OCI-LY7 (cell line): ENCODE data around the gene CCR8. TPM values are rescaled to one million over a fixed set of nuclear protein-coding genes. Genes with fewer than 3 reads are reported as not detected.
"Not testable (repeated sequence)": the region's sequence is repeated elsewhere in the genome, so short reads cannot be mapped to it uniquely, and the experiment has no call there.

Experiments
- BruUV-seq: library from RNA; stranded (reverse); fragments of 400-500 nt; replicated peaks from 2 replicates; lab custom pipeline; 2021; lab: Mats Ljungman, UMichigan
- CTCF ChIA-PET: fragments of 300-600 bp; sonication (Branson Sonifier 250); formaldehyde crosslinking; loops from one replicate; lab custom pipeline; 2022; ENCODE audit warnings: antibody characterized with exemption; ENCODE audit not compliant: unreplicated experiment; lab: Charles Lee
- POLR2A ChIA-PET: fragments of 300-600 bp; sonication (Branson Sonifier 250); formaldehyde crosslinking; loops from one replicate; lab custom pipeline; 2022; ENCODE audit warnings: antibody characterized with exemption; lab: Charles Lee
- DNase-seq: peaks from one replicate; pipeline ENCODE4 v3.0.0-alpha.2; 2015; ENCODE audit warnings: low spot score
- H2AFZ ChIP-seq: fragments of 200-600 bp; sonication (generic), shearing (Covaris generic); 2 replicates; pipeline ENCODE4 v1.6.1; 2014; ENCODE audit warnings: mild to moderate bottlenecking, antibody characterized with exemption, low read length, moderate library complexity
- H3K27ac ChIP-seq: fragments of 200-600 bp; sonication (generic); 2 replicates; pipeline ENCODE4 v1.5.1; 2014; ENCODE audit warnings: mixed run types, low read depth, mild to moderate bottlenecking, moderate library complexity, low read length, inconsistent platforms; ENCODE audit not compliant: poor library complexity, severe bottlenecking
- H3K36me3 ChIP-seq: fragments of 200-600 bp; sonication (generic); 2 replicates; pipeline ENCODE4 v1.6.1; 2014; ENCODE audit warnings: mild to moderate bottlenecking, antibody characterized with exemption, low read length, moderate library complexity, mixed read lengths; ENCODE audit not compliant: insufficient read depth
- H3K4me1 ChIP-seq: fragments of 200-600 bp; sonication (generic); 2 replicates; pipeline ENCODE4 v1.5.1; 2014; ENCODE audit warnings: mild to moderate bottlenecking, low read length; ENCODE audit not compliant: insufficient read depth, poor library complexity, severe bottlenecking
- H3K4me2 ChIP-seq: fragments of 200-600 bp; sonication (generic); 2 replicates; pipeline ENCODE4 v1.6.1; 2014; ENCODE audit warnings: mild to moderate bottlenecking, low read length
- H3K4me3 ChIP-seq: fragments of 200-600 bp; sonication (generic); 2 replicates; pipeline ENCODE4 v1.5.1; 2014; ENCODE audit warnings: mild to moderate bottlenecking, low read depth, low read length; ENCODE audit not compliant: poor library complexity, severe bottlenecking
- H3K79me2 ChIP-seq: fragments of 200-600 bp; sonication (generic); 2 replicates; pipeline ENCODE4 v1.6.1; 2016; ENCODE audit warnings: low read depth, mild to moderate bottlenecking, low read length, moderate library complexity, mixed read lengths; ENCODE audit not compliant: insufficient read depth
- H3K9me2 ChIP-seq: fragments of 200-600 bp; sonication (generic); 2 replicates; pipeline ENCODE4 v1.6.1; 2016; ENCODE audit warnings: mild to moderate bottlenecking, low read length, mixed read lengths; ENCODE audit not compliant: insufficient read depth
- H3K9me3 ChIP-seq: fragments of 200-600 bp; sonication (generic); 2 replicates; pipeline ENCODE4 v1.6.1; 2014; ENCODE audit warnings: mild to moderate bottlenecking, mixed run types, low read length, mixed read lengths
- H4K20me1 ChIP-seq: fragments of 200-600 bp; sonication (generic); 2 replicates; pipeline ENCODE4 v1.6.1; 2014; ENCODE audit warnings: mild to moderate bottlenecking, antibody characterized with exemption, low read length, moderate library complexity, mixed read lengths; ENCODE audit not compliant: insufficient read depth
- CTCF ChIP-seq: fragments of 200-600 bp; sonication (generic); conservative IDR thresholded peaks from 2 replicates; pipeline ENCODE4 v1.5.1; 2014; ENCODE audit warnings: mild to moderate bottlenecking, antibody characterized with exemption, low read length, moderate library complexity, mixed read lengths
- EZH2phosphoT487 ChIP-seq: fragments of 200-600 bp; sonication (generic); IDR thresholded peaks from 2 replicates; pipeline ENCODE4 v1.6.1; 2018; ENCODE audit warnings: low read depth, borderline replicate concordance, mild to moderate bottlenecking, mixed run types, antibody characterized with exemption, low read length, moderate library complexity, mixed read lengths
- intact Hi-C: fragments of 100-400 bp; cut with micrococcal nuclease; formaldehyde crosslinking; loops from one replicate; pipeline ENCODE4 v1.10.0; 2022; ENCODE audit not compliant: unreplicated experiment
- total RNA-seq, 2 experiments: library from RNA; depleted of rRNA in 1 of 2; stranded (reverse); fragments of >200 nt in 1 of 2; shearing (Covaris generic) in 1 of 2; gene quantifications; 2 replicates each; pipeline ENCODE4 v1.2.3, GENCODE V29; 2014 to 2022

CCR8 gene
- total RNA-seq, 2 experiments from 2014 or later, result not detected

- POLR2A ChIA-PET, H3K4me1 ChIP-seq, intact Hi-C loops, H4K20me1 ChIP-seq, H3K36me3 ChIP-seq, H3K9me3 ChIP-seq, H3K79me2 ChIP-seq, DNase-seq, BruUV-seq, H2AFZ ChIP-seq, H3K9me2 ChIP-seq, H3K4me2 ChIP-seq, CTCF ChIA-PET, H3K4me3 ChIP-seq, H3K27ac ChIP-seq: not testable (repeated sequence)
Observed at GRCh38 chr3:39353168-39353927, 23.8 kb downstream of the CCR8 start.

GRCh38 chr3:39358333-39358732, 28.8 kb downstream of the CCR8 start:
- Histone ChIP-seq H3K4me1 (no peaks in the 10 kb centered on the region), H4K20me1 (no peaks in the 10 kb centered on the region), H3K4me2 (no peak overlapping the region), H3K36me3 (no peaks in the 10 kb centered on the region), H3K9me3 (no peaks in the 10 kb centered on the region), H2AFZ (no peak overlapping the region), H3K27ac (no peak overlapping the region), H3K79me2 (no peaks in the 10 kb centered on the region), H3K9me2 (no peaks in the 10 kb centered on the region), H3K4me3 (no peak overlapping the region)
- DNase-seq, result no peak
- intact Hi-C loops, result no loop called here
- TF ChIP-seq CTCF, result no peak
- TF ChIP-seq EZH2phosphoT487, result no peak
- ChIA-PET CTCF (no interaction called here), POLR2A (no interaction called here)
- no TSS peak for BruUV-seq

GRCh38 chr3:39361252-39361927, 31.9 kb downstream of the CCR8 start:
- no peak overlapping the region for H2AFZ ChIP-seq
- intact Hi-C loops, result no loop called here
- no TSS peak for BruUV-seq
- no peak overlapping the region for H3K27ac ChIP-seq
- H4K20me1 ChIP-seq, result no peaks in the 10 kb centered on the region
- no peak for DNase-seq
- CTCF ChIA-PET, result no interaction called here
- H3K4me2 ChIP-seq, result no peak overlapping the region
- H3K4me3 ChIP-seq, result no peak overlapping the region
- no peaks in the 10 kb centered on the region for H3K9me3 ChIP-seq
- POLR2A ChIA-PET, result no interaction called here
- no peaks in the 10 kb centered on the region for H3K9me2 ChIP-seq
- TF ChIP-seq EZH2phosphoT487 (no peak), CTCF (no peak)
- no peaks in the 10 kb centered on the region for H3K36me3 ChIP-seq
- H3K79me2 ChIP-seq, result no peaks in the 10 kb centered on the region
- no peaks in the 10 kb centered on the region for H3K4me1 ChIP-seq
